Coronary artery (tissue), 2 donors: ENCODE data around the gene GP1BA.

Experiments used
- DNase-seq: peaks from one replicate; pipeline ENCODE4 v3.0.0-alpha.2; 2017; ENCODE audit warnings: low spot score
- H3K27ac ChIP-seq, 2 donors: fragments of 200-600 bp; sonication (generic); one replicate each; pipeline ENCODE4 v1.5.1; 2016 to 2019
- H3K4me3 ChIP-seq: fragments of 200-600 bp; sonication (generic); 2 replicates; pipeline ENCODE4 v1.5.1; 2016; ENCODE audit warnings: mild to moderate bottlenecking, moderate library complexity
- TF ChIP-seq, protein P1 (sequence below): fragments of 200-600 bp; sonication (generic); IDR thresholded peaks from one replicate; pipeline ENCODE4 v1.5.1; 2019; ENCODE audit warnings: antibody characterized with exemption

Gene GP1BA

DNA sequence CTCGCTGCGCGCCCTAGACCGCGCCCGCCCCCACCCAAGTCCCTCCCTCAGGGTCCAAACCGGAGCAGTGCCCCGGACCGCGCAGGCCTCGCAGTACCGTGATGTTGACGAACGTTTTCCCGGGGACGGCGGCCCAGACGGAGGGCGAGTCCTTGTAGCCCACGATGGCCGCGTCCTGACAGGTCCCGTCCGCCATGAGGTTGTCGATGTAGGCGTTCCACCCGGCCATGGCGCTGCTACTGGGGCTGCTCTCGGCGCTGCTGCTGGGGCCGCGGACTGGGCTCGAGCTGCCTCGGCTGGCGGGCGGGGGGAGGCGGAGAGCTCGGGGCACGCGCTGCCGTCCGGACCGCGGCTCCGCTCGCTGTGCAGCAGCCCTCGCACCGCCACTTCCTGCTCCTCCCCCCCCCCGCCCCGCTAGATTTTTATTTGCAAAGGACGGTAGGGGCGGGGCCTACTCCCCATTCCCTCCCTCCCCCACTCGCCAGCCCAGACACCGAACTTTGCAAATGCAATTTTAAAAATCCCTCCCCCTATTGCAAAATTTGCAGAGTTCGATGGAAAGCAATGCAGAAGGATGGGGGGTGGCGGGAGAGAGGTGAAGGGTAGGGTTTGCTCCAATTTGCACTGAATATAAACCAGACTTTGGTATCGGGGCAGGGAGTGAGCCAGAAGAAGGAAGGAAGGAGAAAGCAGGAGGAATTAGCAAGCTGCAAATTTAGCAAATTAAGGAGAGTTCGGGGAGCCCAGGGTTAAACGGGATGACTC lies 16.3 kb downstream of the GP1BA start, which contains the start of gene PFN1:
TSS of gene PFN1 (minus strand) at position 365 of the 765 bp plus-strand sequence. CDS start at position 229, 136 bp downstream.
- TF ChIP-seq, protein P1, sequence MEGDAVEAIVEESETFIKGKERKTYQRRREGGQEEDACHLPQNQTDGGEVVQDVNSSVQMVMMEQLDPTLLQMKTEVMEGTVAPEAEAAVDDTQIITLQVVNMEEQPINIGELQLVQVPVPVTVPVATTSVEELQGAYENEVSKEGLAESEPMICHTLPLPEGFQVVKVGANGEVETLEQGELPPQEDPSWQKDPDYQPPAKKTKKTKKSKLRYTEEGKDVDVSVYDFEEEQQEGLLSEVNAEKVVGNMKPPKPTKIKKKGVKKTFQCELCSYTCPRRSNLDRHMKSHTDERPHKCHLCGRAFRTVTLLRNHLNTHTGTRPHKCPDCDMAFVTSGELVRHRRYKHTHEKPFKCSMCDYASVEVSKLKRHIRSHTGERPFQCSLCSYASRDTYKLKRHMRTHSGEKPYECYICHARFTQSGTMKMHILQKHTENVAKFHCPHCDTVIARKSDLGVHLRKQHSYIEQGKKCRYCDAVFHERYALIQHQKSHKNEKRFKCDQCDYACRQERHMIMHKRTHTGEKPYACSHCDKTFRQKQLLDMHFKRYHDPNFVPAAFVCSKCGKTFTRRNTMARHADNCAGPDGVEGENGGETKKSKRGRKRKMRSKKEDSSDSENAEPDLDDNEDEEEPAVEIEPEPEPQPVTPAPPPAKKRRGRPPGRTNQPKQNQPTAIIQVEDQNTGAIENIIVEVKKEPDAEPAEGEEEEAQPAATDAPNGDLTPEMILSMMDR, result no peak
- DNase-seq, result peak; percentile 94
- H3K27ac ChIP-seq, result peak within 1 kb of the TSS; percentile 97 to 99
- peak within 1 kb of the TSS; percentile 99 for H3K4me3 ChIP-seq

DNA sequence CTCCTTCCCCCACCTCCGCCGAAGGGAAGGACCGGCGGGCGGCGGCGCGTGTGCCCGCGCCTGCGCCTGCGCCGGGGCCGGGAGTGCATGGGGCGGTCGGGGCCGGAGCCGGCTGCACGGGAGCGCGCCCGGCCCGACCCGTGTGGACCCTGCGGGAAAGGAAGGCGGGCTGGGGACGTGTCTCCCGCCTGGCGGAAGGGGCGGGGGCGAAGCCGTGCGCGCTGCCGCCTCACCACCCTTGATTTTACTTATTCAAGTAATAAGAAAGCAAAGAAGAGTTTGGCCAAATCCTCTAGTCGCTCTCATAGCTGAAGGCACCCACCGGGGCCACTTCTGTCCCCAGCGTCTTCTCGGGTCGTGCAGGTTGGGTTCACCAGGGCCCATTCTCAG lies 16.8 kb downstream of the GP1BA start:
- peak; percentile 89 for DNase-seq
- TF ChIP-seq, protein P1, result no peak

DNA sequence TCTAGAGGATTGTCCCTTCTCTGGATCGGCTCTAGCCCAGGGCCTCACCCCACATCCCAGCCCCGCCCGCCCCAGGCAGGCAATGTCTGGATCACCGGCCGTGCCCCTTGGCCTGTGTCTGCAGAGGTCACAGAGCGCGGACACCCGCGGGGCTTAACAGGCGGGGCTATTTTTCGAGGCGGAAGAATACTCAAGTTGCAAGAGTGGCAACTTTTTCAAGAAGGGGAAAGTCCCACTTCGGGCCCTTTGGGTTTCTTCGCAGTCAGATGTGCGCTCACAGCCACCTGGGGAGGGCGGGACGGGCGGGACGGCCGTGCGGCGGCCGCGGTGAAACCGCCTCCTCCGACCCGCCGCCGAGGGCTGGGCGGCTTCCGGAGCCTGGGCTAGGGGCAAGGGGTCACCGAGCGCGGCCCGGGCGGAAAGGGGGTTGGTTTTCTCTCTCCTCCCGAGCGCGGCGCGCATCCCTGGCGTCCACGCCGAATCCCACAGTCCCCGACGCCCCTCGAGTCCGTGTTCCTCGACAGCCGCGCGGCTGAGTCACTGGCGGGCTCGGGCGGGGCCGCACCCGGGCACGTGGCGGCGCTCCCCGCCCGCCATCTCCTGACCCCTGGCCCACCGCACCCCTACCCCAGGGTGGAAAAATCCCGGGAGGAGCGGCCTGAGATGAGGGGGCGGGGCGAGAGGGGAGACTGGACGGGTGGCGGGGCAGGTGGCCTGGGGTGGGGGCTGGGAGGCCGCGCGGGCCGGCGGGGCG lies 17.4 kb downstream of the GP1BA start:
- TF ChIP-seq, protein P1, result no peak
- DNase-seq, result peak; percentile 87
- H3K4me3 ChIP-seq, result peak overlapping the region; percentile 99
- H3K27ac ChIP-seq, result peak overlapping the region; percentile 97 to 99

More for the DNA sequence above, 16.8 kb downstream of the GP1BA start:
- peak overlapping the region; percentile 99 for H3K4me3 ChIP-seq
- H3K27ac ChIP-seq, result peak overlapping the region; percentile 97 to 99

DNA sequence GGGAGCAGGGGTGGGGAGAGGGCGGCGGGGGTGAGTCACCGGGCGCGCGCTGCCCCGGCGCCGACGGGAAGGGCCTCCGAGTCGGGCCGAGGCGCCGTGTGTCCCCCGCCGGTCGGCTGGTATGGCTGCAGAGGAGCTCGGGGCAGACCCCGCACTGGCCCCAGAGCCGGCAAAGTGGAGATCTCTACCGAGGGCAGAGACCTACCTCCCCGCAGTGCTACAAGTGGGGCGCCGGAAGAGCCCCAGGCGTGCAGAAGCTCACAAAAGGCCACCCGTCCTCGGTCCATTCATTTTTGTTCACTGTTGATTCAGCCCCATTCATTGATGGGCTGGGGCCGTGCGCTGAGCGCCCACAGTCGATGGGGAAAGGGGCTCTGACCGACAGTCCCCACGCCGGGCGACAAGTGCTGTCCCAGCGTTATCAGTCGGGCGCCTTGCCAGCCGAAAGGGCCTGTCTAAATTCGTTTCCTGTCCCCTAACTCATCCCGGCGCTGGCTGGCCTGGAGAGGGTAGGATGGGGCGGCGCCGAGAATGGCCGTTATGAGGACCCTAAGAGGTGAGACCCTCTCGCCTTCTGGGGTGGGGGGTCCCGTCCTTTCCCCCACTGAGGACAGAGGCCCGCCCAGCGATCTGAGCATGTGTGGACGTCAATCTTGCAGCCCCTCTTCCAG lies 18.1 kb downstream of the GP1BA start:
- TF ChIP-seq, protein P1, result no peak
- peak; percentile 85 for DNase-seq
- peak overlapping the region; percentile 97 to 99 for H3K27ac ChIP-seq
- peak overlapping the region; percentile 99 for H3K4me3 ChIP-seq

DNA sequence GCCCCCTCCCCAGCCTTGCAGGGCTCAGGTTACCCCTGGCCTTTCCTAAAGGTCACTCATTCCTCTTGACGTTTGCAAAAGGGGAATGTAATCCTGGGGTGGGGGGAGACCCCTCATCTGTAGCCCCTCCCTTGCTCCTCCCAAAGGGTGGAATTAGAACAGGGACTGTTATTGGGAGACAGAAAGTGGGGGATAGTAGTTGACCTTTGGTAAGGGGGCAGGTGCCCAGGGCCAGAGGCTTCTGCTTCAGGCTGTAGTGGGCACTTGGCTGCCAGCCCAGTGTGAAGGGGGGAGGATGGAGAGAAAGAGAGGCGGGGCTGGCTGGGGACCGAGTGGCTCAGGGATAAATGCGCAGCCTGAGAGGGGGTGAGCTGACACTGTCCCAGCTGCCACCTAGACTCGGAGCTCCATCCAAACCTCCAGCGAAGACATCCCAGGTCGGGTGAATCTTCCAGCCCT lies 18.7 kb downstream of the GP1BA start, which contains the start of gene ENO3:
TSS of gene ENO3 (plus strand) at position 374 of the 459 bp plus-strand sequence. CDS start 711 bp downstream, outside the sequence.
- DNase-seq, result no peak

DNA sequence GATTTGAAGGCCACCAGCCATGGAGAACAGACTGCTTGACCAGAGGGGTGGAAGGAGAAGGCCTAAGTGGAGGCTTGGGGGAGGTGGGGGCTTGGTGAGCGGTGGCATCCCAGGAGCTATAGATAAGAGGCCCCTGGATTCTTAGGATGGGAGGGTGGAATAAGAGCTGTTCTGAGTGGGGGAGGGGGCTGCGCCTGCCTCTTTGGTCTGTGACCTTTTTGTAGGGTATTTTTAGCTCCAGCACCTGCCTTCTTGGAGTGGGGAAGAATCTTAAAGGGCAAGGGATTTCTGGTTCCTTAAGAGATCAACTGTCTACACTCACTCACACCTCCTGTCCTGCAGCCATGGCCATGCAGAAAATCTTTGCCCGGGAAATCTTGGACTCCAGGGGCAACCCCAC lies 19.4 kb downstream of the GP1BA start:
- TF ChIP-seq, protein P1, result no peak
- Histone ChIP-seq H3K4me3 (no peak overlapping the region), H3K27ac (no peak overlapping the region)
- DNase-seq, result no peak

More for the DNA sequence above, 18.7 kb downstream of the GP1BA start, which contains the start of gene ENO3:
- peak within 1 kb of the TSS; percentile 97 to 99 for H3K27ac ChIP-seq
- TF ChIP-seq, protein P1, result no peak
- H3K4me3 ChIP-seq, result peak within 1 kb of the TSS; percentile 99
